ENCODE measurements around the gene EIF5B.

- TF ChIP-seq CTCF (IDR thresholded peaks at IDR 0.05; ENCODE audit: poor library complexity) (no peak), EZH2 (IDR thresholded peaks at IDR 0.05; ENCODE audit: borderline replicate concordance) (no peak), EZH2phosphoT487 (IDR thresholded peaks at IDR 0.05; ENCODE audit: low read depth, severe bottlenecking, unreplicated experiment) (no peak)
These were observed 19.7 kb downstream of the EIF5B start for GRCh38 chr2:99356853-99357252.

All from hepatocyte (in vitro differentiated cells).